Upper lobe of left lung (tissue), 4 donors: ENCODE results near the gene TBCB.

ENCODE experiments used
- CTCF ChIP-seq, 6 experiments: fragments of 450-650 bp in 4 of 6; fragments of 200-600 bp in 2 of 6; sonication (generic) in 2 of 6; IDR thresholded peaks; one replicate each; pipeline ENCODE4 v1.5.1; 2016 to 2019; ENCODE audit warnings: antibody characterized with exemption in 6 of 6
- POLR2A ChIP-seq, 4 donors: fragments of 450-650 bp; IDR thresholded peaks; one replicate each; pipeline ENCODE4 v1.5.1; 2016 to 2017; ENCODE audit warnings: antibody characterized with exemption in 4 of 4, mild to moderate bottlenecking in 2 of 4
- POLR2AphosphoS5 ChIP-seq, 2 donors: sonication (generic); formaldehyde crosslinking; IDR thresholded peaks; one replicate each; pipeline ENCODE4 v1.5.1; 2017; ENCODE audit warnings: antibody characterized with exemption in 2 of 2

- TF ChIP-seq CTCF (IDR thresholded peaks at IDR 0.05) (no peak), POLR2A (IDR thresholded peaks at IDR 0.05) (no peak), POLR2AphosphoS5 (IDR thresholded peaks at IDR 0.05) (no peak)
These were observed 8.3 kb upstream of the TBCB start for GRCh38 chr19:36106991-36107390.
